ENCODE data around the gene SUFU.
A peak's percentile ranks its signal among the peaks of the same experiment; 100 is the strongest.

- no peak for TF ChIP-seq POLR2A (IDR thresholded peaks at IDR 0.05)
- TF ChIP-seq, protein P1, sequence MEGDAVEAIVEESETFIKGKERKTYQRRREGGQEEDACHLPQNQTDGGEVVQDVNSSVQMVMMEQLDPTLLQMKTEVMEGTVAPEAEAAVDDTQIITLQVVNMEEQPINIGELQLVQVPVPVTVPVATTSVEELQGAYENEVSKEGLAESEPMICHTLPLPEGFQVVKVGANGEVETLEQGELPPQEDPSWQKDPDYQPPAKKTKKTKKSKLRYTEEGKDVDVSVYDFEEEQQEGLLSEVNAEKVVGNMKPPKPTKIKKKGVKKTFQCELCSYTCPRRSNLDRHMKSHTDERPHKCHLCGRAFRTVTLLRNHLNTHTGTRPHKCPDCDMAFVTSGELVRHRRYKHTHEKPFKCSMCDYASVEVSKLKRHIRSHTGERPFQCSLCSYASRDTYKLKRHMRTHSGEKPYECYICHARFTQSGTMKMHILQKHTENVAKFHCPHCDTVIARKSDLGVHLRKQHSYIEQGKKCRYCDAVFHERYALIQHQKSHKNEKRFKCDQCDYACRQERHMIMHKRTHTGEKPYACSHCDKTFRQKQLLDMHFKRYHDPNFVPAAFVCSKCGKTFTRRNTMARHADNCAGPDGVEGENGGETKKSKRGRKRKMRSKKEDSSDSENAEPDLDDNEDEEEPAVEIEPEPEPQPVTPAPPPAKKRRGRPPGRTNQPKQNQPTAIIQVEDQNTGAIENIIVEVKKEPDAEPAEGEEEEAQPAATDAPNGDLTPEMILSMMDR (IDR thresholded peaks at IDR 0.05), result peak in 2 of 3 experiments; percentile 33 to 63
Measured at GRCh38 chr10:102678842-102679289, 175.1 kb downstream of the SUFU start.

All from vagina (tissue), 2 donors.